ENCODE results near the gene CDC37L1. TPM values are rescaled to one million over a fixed set of nuclear protein-coding genes. Genes with fewer than 3 reads are reported as not detected.

CDC37L1 gene
- total and polyA plus RNA-seq, 2 experiments from 2014 or later, result 26.9 to 29.6 TPM

DNA sequence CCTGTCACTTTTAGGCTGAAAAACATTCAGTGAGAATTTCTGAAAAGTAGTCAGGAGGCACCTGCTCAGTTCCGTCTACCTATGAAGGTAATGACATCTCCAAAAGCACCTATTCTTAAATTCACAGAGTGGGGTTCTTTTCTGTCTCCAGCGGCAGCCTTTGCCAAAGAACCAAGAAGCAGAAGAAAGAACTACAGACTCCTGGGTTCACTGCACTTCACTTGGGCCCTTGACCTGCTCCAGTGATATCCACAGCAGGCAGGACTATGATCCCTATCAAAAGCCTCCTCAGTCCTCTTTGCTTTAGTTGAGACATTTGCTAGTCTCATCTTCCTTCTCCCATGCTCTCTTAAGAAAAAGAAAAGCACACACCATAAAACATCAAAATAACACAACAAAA is 37.0 kb upstream of the CDC37L1 start:
- ATAC-seq (no peak), DNase-seq (ENCODE audit: low spot score) (no peak)
- Histone ChIP-seq H3K27me3 (ENCODE audit: insufficient read depth) (no peaks in the 10 kb centered on the region), H3K36me3 (ENCODE audit: insufficient read depth) (no peaks in the 10 kb centered on the region), H3K4me2 (no peak overlapping the region), H3K4me1 (ENCODE audit: insufficient read depth) (peaks cover 9% of the 10 kb centered on the region), H2AFZ (no peak overlapping the region), H3K27ac (ENCODE audit: low read depth) (no peak overlapping the region), H3K79me2 (replicated peaks; ENCODE audit: insufficient read depth) (no peaks in the 10 kb centered on the region), H4K20me1 (replicated peaks; ENCODE audit: insufficient read depth) (no peaks in the 10 kb centered on the region), H3K4me3 (no peak overlapping the region), H3K9me2 (ENCODE audit: insufficient read depth) (no peaks in the 10 kb centered on the region), H3F3A (replicated peaks; ENCODE audit: low read depth) (no peaks in the 10 kb centered on the region)
- TF ChIP-seq NANOG (IDR thresholded peaks at IDR 0.05; ENCODE audit: borderline replicate concordance) (no peak), ZNF114 (CRISPR knock-in tag; IDR thresholded peaks at IDR 0.05) (no peak), ZNF331 (CRISPR knock-in tag; IDR thresholded peaks at IDR 0.05; ENCODE audit: low read depth) (no peak), EZH2phosphoT487 (IDR thresholded peaks at IDR 0.05; ENCODE audit: unreplicated experiment) (no peak)
- TF ChIP-seq, protein P1, sequence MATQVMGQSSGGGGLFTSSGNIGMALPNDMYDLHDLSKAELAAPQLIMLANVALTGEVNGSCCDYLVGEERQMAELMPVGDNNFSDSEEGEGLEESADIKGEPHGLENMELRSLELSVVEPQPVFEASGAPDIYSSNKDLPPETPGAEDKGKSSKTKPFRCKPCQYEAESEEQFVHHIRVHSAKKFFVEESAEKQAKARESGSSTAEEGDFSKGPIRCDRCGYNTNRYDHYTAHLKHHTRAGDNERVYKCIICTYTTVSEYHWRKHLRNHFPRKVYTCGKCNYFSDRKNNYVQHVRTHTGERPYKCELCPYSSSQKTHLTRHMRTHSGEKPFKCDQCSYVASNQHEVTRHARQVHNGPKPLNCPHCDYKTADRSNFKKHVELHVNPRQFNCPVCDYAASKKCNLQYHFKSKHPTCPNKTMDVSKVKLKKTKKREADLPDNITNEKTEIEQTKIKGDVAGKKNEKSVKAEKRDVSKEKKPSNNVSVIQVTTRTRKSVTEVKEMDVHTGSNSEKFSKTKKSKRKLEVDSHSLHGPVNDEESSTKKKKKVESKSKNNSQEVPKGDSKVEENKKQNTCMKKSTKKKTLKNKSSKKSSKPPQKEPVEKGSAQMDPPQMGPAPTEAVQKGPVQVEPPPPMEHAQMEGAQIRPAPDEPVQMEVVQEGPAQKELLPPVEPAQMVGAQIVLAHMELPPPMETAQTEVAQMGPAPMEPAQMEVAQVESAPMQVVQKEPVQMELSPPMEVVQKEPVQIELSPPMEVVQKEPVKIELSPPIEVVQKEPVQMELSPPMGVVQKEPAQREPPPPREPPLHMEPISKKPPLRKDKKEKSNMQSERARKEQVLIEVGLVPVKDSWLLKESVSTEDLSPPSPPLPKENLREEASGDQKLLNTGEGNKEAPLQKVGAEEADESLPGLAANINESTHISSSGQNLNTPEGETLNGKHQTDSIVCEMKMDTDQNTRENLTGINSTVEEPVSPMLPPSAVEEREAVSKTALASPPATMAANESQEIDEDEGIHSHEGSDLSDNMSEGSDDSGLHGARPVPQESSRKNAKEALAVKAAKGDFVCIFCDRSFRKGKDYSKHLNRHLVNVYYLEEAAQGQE (IDR thresholded peaks at IDR 0.05; ENCODE audit: unreplicated experiment), result no peak
- TF ChIP-seq, protein P2, sequence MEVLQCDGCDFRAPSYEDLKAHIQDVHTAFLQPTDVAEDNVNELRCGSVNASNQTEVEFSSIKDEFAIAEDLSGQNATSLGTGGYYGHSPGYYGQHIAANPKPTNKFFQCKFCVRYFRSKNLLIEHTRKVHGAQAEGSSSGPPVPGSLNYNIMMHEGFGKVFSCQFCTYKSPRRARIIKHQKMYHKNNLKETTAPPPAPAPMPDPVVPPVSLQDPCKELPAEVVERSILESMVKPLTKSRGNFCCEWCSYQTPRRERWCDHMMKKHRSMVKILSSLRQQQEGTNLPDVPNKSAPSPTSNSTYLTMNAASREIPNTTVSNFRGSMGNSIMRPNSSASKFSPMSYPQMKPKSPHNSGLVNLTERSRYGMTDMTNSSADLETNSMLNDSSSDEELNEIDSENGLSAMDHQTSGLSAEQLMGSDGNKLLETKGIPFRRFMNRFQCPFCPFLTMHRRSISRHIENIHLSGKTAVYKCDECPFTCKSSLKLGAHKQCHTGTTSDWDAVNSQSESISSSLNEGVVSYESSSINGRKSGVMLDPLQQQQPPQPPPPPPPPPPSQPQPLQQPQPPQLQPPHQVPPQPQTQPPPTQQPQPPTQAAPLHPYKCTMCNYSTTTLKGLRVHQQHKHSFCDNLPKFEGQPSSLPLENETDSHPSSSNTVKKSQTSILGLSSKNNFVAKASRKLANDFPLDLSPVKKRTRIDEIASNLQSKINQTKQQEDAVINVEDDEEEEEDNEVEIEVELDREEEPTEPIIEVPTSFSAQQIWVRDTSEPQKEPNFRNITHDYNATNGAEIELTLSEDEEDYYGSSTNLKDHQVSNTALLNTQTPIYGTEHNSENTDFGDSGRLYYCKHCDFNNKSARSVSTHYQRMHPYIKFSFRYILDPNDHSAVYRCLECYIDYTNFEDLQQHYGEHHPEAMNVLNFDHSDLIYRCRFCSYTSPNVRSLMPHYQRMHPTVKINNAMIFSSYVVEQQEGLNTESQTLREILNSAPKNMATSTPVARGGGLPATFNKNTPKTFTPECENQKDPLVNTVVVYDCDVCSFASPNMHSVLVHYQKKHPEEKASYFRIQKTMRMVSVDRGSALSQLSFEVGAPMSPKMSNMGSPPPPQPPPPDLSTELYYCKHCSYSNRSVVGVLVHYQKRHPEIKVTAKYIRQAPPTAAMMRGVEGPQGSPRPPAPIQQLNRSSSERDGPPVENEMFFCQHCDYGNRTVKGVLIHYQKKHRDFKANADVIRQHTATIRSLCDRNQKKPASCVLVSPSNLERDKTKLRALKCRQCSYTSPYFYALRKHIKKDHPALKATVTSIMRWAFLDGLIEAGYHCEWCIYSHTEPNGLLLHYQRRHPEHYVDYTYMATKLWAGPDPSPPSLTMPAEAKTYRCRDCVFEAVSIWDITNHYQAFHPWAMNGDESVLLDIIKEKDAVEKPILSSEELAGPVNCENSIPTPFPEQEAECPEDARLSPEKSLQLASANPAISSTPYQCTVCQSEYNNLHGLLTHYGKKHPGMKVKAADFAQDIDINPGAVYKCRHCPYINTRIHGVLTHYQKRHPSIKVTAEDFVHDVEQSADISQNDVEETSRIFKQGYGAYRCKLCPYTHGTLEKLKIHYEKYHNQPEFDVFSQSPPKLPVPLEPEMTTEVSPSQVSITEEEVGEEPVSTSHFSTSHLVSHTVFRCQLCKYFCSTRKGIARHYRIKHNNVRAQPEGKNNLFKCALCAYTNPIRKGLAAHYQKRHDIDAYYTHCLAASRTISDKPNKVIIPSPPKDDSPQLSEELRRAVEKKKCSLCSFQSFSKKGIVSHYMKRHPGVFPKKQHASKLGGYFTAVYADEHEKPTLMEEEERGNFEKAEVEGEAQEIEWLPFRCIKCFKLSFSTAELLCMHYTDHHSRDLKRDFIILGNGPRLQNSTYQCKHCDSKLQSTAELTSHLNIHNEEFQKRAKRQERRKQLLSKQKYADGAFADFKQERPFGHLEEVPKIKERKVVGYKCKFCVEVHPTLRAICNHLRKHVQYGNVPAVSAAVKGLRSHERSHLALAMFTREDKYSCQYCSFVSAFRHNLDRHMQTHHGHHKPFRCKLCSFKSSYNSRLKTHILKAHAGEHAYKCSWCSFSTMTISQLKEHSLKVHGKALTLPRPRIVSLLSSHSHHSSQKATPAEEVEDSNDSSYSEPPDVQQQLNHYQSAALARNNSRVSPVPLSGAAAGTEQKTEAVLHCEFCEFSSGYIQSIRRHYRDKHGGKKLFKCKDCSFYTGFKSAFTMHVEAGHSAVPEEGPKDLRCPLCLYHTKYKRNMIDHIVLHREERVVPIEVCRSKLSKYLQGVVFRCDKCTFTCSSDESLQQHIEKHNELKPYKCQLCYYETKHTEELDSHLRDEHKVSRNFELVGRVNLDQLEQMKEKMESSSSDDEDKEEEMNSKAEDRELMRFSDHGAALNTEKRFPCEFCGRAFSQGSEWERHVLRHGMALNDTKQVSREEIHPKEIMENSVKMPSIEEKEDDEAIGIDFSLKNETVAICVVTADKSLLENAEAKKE (CRISPR knock-in tag; IDR thresholded peaks at IDR 0.05), result no peak
- TF ChIP-seq, protein P3, sequence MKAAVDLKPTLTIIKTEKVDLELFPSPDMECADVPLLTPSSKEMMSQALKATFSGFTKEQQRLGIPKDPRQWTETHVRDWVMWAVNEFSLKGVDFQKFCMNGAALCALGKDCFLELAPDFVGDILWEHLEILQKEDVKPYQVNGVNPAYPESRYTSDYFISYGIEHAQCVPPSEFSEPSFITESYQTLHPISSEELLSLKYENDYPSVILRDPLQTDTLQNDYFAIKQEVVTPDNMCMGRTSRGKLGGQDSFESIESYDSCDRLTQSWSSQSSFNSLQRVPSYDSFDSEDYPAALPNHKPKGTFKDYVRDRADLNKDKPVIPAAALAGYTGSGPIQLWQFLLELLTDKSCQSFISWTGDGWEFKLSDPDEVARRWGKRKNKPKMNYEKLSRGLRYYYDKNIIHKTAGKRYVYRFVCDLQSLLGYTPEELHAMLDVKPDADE (IDR thresholded peaks at IDR 0.05), result no peak
- H3K27ac Mint-ChIP-seq, result no peak overlapping the region
- peaks cover 10% of the 10 kb centered on the region for H3K4me1 Mint-ChIP-seq
- peaks cover 2% of the 10 kb centered on the region for H3K27me3 Mint-ChIP-seq (ENCODE audit: insufficient read depth, low read depth, poor library complexity)
- H3K36me3 Mint-ChIP-seq (ENCODE audit: low read depth), result no peaks in the 10 kb centered on the region
- no peak overlapping the region for H3K4me3 Mint-ChIP-seq
- H3K9me3 Mint-ChIP-seq, result no peaks in the 10 kb centered on the region
